Measurements from ENCODE around the gene DUS3L.

- TF ChIP-seq, protein P1, sequence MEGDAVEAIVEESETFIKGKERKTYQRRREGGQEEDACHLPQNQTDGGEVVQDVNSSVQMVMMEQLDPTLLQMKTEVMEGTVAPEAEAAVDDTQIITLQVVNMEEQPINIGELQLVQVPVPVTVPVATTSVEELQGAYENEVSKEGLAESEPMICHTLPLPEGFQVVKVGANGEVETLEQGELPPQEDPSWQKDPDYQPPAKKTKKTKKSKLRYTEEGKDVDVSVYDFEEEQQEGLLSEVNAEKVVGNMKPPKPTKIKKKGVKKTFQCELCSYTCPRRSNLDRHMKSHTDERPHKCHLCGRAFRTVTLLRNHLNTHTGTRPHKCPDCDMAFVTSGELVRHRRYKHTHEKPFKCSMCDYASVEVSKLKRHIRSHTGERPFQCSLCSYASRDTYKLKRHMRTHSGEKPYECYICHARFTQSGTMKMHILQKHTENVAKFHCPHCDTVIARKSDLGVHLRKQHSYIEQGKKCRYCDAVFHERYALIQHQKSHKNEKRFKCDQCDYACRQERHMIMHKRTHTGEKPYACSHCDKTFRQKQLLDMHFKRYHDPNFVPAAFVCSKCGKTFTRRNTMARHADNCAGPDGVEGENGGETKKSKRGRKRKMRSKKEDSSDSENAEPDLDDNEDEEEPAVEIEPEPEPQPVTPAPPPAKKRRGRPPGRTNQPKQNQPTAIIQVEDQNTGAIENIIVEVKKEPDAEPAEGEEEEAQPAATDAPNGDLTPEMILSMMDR (IDR thresholded peaks at IDR 0.05; ENCODE audit: insufficient read depth, low read length), result no peak
- no peak for TF ChIP-seq POLR2AphosphoS5 (IDR thresholded peaks at IDR 0.05; ENCODE audit: low read depth)
- TF ChIP-seq REST (IDR thresholded peaks at IDR 0.05; ENCODE audit: insufficient replicate concordance, low read depth), result no peak
Measured at GRCh38 chr19:5789351-5789761, 1.6 kb downstream of the DUS3L start.

All from HL-60 (cell line).